Measurements from ENCODE around the gene TERT.
A peak's percentile ranks its signal among the peaks of the same experiment; 100 is the strongest.
"Not testable (repeated sequence)": the region's sequence is repeated elsewhere in the genome, so short reads cannot be mapped to it uniquely, and the experiment has no call there.

Gene TERT

DNA sequence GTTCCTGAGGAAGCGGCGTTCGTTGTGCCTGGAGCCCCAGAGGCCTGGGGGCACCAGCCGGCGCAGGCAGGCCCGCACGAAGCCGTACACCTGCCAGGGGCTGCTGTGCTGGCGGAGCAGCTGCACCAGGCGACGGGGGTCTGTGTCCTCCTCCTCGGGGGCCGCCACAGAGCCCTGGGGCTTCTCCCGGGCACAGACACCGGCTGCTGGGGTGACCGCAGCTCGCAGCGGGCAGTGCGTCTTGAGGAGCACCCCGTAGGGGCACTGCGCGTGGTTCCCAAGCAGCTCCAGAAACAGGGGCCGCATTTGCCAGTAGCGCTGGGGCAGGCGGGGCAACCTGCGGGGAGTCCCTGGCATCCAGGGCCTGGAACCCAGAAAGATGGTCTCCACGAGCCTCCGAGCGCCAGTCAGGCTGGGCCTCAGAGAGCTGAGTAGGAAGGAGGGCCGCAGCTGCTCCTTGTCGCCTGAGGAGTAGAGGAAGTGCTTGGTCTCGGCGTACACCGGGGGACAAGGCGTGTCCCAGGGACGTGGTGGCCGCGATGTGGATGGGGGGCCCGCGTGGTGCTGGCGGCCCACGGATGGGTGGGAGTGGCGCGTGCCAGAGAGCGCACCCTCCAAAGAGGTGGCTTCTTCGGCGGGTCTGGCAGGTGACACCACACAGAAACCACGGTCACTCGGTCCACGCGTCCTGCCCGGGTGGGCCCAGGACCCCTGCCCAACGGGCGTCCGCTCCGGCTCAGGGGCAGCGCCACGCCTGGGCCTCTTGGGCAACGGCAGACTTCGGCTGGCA, 1.3 kb downstream of the TERT start:
- no peak for DNase-seq

DNA sequence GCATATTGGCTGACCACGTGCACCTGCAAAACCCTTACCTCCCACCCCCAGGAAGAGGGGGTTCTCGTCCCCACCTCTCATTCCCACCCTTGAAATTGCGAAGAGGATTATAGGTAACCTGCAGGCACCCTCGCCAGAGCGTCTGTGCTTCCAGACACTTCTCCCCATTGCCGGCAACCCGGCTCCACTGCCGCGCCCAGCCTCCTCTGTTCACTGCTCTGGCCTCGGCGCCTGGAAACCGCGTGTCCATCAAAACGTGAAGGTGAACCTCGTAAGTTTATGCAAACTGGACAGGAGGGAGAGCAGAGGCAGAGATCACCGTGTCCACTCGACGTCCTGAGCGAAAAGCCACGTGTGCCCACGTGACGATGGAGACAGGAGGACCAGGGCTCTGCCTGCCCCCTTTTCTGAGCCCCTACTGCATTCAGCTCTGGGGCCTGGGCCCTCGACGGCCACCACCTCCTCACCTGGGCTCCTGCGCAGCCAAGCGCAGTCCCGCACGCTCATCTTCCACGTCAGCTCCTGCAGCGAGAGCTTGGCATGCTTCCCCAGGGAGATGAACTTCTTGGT, 1.9 kb downstream of the TERT start:
- no peak for DNase-seq

DNA sequence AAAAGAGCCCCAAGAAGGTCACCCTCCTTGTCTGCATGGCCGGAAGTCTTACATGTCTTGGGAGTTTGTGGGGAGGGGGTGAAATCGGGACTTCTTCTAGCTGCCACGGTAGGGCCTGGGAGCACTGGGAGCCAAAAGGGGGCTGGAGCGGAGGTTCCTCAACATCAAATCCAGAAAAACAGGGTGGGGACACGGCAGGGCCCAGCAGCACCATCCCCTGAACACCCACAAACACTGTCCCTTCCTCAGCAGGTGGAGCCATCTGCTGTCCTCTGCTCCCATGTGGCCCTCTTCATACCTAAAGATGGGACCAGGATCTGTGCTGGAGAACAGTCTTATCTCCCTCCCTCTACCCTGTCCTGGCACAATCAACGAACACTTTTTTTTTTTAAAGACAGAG, 2.7 kb downstream of the TERT start:
- DNase-seq: no peak

DNA sequence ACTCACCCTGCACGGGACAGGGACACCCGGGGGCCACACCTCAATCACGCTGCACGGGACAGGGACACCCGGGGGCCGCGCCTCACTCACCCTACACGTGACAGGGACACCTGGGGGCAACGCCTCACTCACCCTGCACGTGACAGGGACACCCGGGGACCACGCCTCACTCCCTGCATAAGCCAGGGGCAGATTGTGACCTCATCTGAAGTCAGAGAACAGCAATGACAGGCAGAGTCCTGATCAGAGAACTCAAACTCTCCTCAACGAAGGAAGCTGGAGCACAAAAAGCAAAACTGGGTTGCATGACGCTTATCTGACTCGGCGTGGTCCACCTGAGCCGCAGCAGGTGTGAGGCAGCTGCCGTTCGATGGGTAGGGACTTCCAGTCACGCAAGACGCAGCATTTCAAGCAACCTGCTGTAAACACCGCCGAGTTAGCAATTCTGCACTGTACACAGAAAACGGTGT, 3.2 kb downstream of the TERT start:
- DNase-seq: peak; percentile 46

DNA sequence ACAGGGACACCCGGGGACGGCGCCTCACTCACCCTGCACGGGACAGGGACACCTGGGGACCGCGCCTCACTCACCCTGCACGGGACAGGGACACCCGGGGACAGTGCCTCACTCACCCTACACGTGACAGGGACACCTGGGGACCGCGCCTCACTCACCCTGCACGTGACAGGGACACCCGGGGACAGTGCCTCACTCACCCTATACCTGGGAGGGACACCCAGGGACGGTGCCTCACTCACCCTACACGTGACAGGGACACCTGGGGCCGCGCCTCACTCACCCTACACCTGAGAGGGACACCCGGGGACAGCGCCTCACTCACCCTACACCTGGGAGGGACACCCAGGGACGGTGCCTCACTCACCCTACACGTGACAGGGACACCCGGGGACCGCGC, 3.9 kb downstream of the TERT start:
- not testable (repeated sequence) for DNase-seq

DNA sequence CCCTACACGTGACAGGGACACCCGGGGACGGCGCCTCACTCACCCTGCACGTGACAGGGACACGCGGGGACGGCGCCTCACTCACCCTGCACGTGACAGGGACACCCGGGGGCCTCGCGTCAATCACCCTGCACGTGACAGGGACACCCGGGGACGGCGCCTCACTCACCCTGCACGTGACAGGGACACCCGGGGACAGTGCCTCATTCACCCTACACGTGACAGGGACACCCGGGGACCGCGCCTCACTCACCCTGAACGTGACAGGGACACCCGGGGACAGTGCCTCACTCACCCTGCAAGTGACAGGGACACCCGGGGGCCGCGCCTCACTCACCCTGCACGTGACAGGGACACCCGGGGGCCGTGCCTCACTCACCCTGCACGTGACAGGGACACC, 5.3 kb downstream of the TERT start:
- not testable (repeated sequence) for DNase-seq

DNA sequence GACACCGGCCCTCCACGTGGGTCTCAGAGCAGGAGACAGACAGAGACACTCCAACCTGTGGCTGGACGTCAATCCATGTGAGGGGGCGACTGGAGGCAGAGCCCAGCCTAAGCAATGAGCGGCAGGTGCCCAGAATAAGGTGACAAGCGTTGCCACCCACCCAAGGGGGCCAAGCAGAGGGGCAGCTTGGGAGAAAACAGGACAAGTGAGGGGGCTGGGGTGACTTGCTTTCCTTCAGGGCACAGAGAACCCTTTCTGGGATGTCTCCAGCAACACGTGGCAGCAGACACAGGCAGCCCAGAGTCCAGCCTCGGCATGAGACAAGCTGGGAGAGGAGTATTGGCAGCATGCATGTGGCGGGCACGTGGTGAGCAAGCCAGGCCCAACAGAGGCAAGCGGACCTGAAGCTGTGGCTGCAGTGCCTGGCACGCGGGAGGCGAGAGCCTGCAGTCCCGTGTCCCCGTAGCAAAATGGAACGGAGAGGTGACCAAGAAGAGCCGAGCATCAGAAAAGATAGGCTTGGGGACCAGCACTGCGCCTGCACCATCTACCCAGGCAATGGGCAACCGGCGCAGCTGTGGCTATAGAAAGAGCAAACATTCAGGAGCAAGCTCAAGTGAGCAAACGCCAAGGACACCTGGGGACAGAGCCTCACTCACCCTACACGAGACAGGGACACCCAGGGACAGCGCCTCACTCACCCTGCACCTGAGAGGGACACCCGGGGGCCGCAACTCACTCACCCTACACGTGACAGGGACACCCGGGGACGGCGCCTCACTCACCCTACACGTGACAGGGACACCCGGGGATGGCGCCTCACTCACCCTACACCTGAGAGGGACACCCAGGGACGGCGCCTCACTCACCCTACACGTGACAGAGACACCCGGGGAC, 6.2 kb downstream of the TERT start:
- no peak for DNase-seq

DNA sequence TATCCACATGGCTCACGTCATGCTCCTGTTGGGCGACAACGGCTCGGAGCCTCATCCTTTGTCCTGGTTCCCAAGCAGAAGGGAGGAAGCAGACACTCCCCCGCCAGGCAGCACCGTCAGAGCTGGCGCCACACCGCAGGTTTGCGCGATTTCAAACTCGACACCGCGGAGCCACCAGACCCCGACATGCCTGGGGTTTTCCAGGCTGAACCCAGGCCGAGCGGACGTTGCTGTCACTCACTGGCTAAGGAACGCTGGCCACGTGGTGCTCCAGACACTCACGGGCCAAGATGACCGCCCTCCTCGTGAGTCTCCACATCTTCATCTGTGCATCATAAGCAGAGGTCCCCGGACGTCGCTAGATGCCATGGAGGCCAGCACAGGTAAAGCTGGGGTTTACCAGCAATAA, 9.0 kb downstream of the TERT start:
- no peak for DNase-seq

DNA sequence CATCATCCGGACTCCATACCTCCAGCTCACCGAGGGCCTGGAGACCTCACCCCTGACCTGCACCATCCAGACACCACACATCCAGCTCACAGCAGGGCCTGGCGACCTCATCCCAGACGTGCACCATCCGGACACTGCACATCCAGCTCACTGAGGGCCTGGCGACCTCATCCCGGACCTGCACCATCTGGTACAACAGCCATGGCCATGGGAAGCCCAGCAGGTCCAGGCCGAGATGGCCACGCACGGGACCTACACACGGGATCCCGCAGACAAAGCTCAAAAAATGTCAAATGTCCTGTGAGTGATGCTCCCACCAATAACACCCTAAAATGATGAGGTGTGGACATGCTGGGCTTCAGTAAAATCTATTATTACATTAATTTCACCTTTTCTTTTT, 9.7 kb downstream of the TERT start:
- no peak for DNase-seq

DNA sequence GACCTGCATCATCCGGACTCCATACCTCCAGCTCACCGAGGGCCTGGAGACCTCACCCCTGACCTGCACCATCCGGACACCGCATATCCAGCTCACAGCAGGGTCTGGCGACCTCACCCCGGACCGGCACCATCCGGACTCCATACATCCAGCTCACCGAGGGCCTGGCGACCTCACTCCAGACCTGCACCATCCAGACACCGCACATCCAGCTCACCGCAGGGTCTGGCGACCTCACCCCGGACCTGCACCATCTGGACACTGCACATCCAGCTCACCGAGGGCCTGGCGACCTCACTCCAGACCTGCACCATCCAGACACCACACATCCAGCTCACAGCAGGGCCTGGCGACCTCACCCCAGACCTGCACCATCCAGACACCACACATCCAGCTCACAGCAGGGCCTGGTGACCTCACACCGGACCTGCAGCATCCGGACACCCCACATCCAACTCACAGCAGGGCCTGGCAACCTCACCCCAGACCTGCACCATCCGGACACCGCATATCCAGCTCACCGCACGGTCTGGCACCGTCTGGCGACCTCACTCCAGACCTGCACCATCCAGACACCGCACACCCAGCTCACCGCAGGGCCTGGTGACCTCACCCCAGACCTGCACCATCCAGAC, 10.4 kb downstream of the TERT start:
- not testable (repeated sequence) for DNase-seq

DNA sequence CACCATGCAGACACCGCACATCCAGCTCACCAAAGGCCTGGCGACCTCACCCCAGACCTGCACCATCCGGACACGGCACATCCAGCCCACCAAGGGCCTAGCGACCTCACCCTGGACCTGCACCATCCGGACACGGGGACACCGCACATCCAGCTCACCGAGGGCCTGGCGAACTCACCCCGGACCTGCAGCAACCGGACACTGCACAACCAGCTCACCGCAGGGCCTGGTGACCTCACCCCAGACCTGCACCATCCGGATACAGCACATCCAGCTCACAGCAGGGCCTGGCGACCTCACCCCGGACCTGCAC, 11.2 kb downstream of the TERT start:
- not testable (repeated sequence) for DNase-seq

DNA sequence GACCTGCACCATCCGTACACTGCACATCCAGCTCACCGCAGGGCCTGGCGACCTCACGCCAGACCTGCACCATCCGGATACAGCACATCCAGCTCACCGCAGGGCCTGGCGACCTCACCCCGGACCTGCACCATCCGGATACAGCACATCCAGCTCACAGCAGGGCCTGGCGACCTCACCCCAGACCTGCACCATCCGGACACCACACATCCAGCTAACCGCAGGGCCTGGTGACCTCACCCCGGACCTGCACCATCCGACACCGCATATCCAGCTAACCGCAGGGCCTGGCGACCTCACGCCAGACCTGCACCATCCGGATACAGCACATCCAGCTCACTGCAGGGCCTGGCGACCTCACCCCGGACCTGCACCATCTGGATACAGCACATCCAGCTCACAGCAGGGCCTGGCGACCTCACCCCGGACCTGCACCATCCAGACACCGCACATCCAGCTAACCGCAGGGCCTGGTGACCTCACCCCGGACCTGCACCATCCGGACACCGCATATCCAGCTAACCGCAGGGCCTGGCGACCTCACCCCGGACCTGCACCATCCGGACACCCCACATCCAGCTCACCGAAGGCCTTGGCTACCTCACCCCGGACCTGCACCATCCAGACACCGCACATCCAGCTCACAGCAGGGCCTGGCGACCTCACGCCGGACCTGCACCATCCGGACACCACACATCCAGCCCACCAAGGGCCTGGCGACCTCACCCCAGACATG, 11.7 kb downstream of the TERT start:
- not testable (repeated sequence) for DNase-seq

DNA sequence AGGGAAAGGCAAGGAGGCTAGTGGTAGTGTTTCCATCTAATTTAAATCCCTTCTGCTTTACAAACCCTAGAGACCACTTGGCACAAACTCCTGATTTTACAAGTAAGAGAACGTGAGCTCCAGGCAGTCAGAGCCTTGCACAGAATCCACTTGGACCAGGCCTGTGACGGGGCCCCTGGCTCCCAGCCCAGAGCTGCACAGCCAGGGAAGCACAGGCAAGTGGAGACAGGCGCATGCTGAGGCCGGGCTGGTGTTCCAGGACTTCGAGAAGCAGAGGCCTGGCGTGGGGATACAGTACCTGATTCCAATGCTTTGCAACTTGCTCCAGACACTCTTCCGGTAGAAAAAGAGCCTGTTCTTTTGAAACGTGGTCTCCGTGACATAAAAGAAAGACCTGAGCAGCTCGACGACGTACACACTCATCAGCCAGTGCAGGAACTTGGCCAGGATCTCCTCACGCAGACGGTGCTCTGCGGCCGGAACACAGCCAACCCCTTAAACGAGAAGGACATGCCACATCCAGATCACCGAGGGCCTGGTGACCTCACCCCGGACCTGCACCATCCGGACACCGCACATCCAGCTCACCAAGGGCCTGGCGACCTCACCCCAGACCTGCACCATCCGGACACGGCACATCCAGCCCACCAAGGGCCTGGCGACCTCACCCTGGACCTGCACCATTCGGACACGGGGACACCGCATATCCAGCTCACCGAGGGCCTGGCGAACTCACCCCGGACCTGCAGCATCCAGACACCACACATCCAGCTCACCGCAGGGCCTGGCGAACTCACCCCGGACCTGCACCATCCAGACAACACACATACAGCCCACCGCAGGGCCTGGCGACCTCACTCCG, 12.5 kb downstream of the TERT start:
- peak; percentile 44 for DNase-seq

DNA sequence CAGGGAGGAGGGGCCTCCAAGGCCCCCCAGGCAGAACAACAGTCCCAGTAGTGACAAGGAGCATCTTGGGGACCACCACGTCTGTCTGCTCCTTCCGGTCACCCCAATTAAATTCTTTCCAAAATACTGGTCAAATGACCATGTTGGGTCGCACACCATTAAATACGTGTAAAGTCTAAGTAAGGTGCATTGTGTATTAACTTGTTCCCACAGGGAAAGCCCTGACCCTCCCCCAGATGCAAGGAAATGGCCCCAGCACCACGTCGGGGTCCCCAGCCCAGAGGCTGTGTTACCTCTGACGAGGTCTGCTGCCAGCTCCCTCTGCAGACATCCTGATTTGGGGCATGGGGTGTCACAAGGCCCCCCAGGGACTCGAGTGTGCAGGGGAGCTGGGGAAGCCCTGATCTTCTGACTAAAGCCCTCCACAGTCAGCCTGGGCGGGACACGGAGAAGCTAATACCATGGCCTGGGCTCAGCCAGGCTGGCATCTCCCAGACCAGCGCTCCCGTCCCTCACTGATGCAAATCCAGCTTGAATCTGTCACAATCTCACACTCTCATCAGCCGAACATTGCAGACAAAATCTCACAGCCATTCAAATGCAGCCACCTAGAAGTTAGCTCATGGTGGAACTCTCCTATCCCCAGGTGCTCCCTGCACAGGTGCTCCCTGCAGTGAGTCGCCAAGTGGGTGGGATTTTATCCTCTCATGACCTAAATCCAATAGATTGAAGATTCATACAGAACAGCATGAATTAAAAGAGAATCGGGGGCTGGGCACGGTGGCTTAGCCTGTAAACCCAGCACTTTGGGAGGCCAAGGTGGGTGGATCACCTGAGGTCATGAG, 13.6 kb downstream of the TERT start:
- no peak for DNase-seq

DNA sequence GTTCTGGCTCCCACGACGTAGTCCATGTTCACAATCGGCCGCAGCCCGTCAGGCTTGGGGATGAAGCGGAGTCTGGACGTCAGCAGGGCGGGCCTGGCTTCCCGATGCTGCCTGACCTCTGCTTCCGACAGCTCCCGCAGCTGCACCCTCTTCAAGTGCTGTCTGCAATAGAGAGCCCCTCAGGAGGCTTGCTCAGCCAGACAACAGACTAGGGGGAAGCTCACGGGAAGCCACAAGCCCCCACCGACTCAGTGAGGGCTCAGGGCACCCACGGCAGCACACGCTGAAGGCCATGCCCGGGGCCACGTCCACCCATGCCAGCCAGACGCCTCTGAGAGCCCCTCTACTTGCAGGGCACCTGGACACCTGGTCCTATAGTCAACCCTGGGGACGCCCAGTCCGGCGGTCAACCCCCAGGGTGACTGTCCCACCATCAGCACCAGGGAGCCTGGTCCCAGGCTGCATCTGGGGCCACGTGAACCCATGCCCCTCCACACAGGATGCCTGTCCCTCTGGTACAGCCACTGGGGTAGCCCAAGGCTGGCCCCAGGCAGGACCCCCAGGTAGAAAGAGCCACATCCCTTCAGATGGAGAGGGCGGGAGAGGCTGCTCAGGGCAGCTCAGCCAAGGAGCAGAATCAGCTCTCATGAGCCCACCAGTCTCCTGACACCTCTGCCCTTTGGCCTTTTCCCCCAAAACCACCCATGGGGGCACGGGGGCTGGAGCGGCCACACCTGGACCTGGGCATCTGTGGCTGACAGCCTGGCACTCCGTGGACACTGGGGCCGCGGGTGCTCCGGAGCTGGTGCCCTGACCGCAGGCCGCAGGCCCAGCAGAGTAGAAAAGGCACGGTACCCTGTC, 14.5 kb downstream of the TERT start:
- no peak for DNase-seq

DNA sequence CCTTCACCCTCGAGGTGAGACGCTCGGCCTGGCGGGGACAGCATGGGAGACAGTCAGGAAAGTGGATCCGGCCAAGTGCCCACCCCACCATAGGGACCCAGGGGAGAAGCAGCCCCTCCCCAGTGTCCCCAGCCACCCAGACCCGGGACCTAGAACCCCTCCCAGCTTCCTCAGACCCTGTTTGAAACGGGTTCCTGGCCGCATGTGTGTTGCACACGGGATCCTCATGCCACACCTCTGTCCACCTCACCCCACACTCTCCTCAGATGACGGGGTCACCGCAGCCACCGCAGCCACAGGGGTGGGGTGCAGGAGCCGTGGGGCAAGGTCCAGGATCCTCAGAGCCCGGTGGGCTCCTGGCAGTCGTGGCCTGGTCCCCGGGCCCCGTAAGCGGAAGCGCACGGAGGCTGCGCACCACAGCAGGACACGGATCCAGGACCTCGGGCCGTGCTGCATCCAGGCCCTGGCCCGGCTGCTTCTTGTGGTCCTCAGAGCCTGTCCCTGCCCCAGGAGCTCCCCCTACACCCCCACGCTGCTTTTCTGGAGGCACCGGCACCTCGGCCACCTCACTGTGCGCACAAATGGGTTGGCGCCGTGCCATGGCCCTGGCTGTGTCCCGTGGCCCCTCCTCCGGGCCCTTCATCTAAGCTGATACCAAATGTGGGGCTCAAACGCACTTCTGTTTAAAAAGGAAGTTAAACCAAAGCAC, 15.3 kb downstream of the TERT start:
- DNase-seq: no peak

DNA sequence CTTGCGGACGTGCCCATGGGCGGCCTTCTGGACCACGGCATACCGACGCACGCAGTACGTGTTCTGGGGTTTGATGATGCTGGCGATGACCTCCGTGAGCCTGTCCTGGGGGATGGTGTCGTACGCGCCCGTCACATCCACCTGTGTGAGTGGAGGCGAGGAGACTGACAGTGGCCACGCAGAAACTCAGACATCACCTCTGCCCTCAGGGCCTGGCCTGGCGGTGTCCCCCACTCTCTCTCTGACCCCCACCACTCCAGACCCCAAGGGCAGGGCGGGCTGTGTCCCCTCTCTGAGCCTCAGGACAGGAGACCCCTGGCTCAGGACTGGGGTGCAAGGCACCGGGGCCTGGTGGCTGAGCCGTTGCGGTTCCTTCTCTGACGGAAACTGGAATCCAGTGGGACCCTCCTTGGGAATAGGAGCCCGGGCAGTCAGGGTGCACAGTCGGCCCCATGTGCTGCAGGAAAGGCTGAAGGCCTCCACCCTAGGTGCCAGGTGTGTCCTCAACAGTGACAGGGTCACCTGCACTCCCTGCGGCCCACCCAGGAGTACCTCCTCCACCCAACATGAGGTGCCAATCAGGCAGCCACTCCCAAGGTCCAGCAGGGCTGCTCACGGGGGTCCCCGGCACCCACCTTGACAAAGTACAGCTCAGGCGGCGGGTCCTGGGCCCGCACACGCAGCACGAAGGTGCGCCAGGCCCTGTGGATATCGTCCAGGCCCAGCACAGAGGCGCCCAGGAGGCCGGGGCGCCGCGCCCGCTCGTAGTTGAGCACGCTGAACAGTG, 16.0 kb downstream of the TERT start:
- DNase-seq: no peak

DNA sequence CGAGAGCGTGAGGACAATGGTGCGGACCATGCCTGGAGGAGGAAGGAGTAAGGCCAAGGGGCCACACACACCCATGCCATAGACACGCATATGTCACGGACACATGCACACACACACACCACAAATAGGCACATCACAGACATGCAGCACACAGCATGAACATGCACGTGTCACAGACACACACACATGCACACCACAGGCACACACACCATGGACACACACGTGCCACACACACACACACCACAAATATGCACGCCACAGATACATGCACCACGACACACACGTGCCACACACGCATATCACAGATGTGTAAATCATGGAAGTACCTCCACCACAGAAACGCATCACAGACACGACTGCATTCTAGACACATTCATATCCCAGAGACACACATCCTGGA, 16.7 kb downstream of the TERT start:
- DNase-seq: no peak
